PC-9 (cell line): ENCODE results near the gene FNIP2. TPM values are rescaled to one million over a fixed set of nuclear protein-coding genes. Genes with fewer than 3 reads are reported as not detected.

Source experiments
- BruUV-seq: library from RNA; stranded (reverse); fragments of 400-500 nt; replicated peaks from 2 replicates; lab custom pipeline; 2021; lab: Mats Ljungman, UMichigan
- CTCF ChIA-PET: fragments of 300-600 bp; sonication (Branson Sonifier 250); formaldehyde crosslinking; loops from one replicate; lab custom pipeline; 2022; ENCODE audit warnings: antibody characterized with exemption; lab: Charles Lee
- POLR2A ChIA-PET: fragments of 300-600 bp; sonication (Branson Sonifier 250); formaldehyde crosslinking; loops from one replicate; lab custom pipeline; 2022; ENCODE audit warnings: antibody characterized with exemption; ENCODE audit not compliant: unreplicated experiment; lab: Charles Lee
- DNase-seq, 2 experiments: peaks; one replicate each; pipeline versions ENCODE4 v3.0.0 to v3.0.0-alpha.2; 2015 to 2022; ENCODE audit warnings: mixed read lengths in 1 of 2
- H2AFZ ChIP-seq: fragments of 200-600 bp; sonication (generic); 2 replicates; pipeline ENCODE4 v1.8.1; 2017; ENCODE audit warnings: antibody characterized with exemption
- H3F3A ChIP-seq: fragments of 200-600 bp; sonication (generic); 2 replicates; pipeline ENCODE4 v1.8.1; 2017; ENCODE audit warnings: antibody characterized with exemption, mild to moderate bottlenecking, low read depth; ENCODE audit not compliant: insufficient read depth
- H3K27ac ChIP-seq: fragments of 200-600 bp; sonication (generic); 2 replicates; pipeline ENCODE4 v1.6.1; 2016; ENCODE audit warnings: mixed run types
- H3K27me3 ChIP-seq: fragments of 200-600 bp; sonication (generic); 2 replicates; pipeline ENCODE4 v1.6.1; 2016; ENCODE audit warnings: low read depth, mixed run types; ENCODE audit not compliant: insufficient read depth
- H3K36me3 ChIP-seq: fragments of 200-600 bp; sonication (generic); 2 replicates; pipeline ENCODE4 v1.6.1; 2016; ENCODE audit warnings: low read depth, mixed run types
- H3K4me1 ChIP-seq: fragments of 200-600 bp; sonication (generic); replicated peaks from 2 replicates; pipeline ENCODE4 v1.6.1; 2016; ENCODE audit warnings: mixed run types; ENCODE audit not compliant: insufficient read depth
- H3K4me2 ChIP-seq: fragments of 200-600 bp; sonication (generic); 2 replicates; pipeline ENCODE4 v1.6.1; 2017; ENCODE audit warnings: mixed run types
- H3K4me3 ChIP-seq: fragments of 200-600 bp; sonication (generic); 2 replicates; pipeline ENCODE4 v1.6.1; 2016; ENCODE audit warnings: mixed run types
- H3K79me2 ChIP-seq: fragments of 200-600 bp; sonication (generic); 2 replicates; pipeline ENCODE4 v1.6.1; 2017; ENCODE audit warnings: low read depth, mixed run types
- H3K9me2 ChIP-seq: fragments of 200-600 bp; sonication (generic); 2 replicates; pipeline ENCODE4 v1.8.1; 2017; ENCODE audit warnings: mild to moderate bottlenecking; ENCODE audit not compliant: insufficient read depth
- H3K9me3 ChIP-seq: fragments of 200-600 bp; sonication (generic); 2 replicates; pipeline ENCODE4 v1.8.1; 2016; ENCODE audit warnings: low read depth; ENCODE audit not compliant: insufficient read depth
- H4K20me1 ChIP-seq: fragments of 200-600 bp; sonication (generic); 2 replicates; pipeline ENCODE4 v1.8.1; 2017; ENCODE audit not compliant: insufficient read depth
- CTCF ChIP-seq: fragments of 200-600 bp; sonication (generic); conservative IDR thresholded peaks from 2 replicates; pipeline ENCODE4 v1.6.1; 2017; ENCODE audit warnings: mixed run types, antibody characterized with exemption, mild to moderate bottlenecking, moderate library complexity
- EZH2 ChIP-seq: fragments of 200-600 bp; sonication (generic); IDR thresholded peaks from 2 replicates; pipeline ENCODE4 v1.8.0; 2017; ENCODE audit warnings: antibody characterized with exemption, low read depth
- intact Hi-C: fragments of 100-400 bp; cut with micrococcal nuclease; formaldehyde crosslinking; loops from one replicate; pipeline ENCODE4 v1.10.0; 2022; ENCODE audit not compliant: unreplicated experiment
- total RNA-seq: library from RNA; stranded (reverse); gene quantifications from 2 replicates; pipeline ENCODE4 v1.2.3, GENCODE V29; 2021

Gene FNIP2
- total RNA-seq, 1 experiment from 2014 or later = 2.5 TPM

GRCh38 chr4:158836002-158836369 is 67.2 kb downstream of the FNIP2 start:
- H4K20me1 ChIP-seq = no peaks in the 10 kb centered on the region
- no TSS peak for BruUV-seq

GRCh38 chr4:158836828-158837449 is 68.1 kb downstream of the FNIP2 start:
- Histone ChIP-seq H3K27me3 (no peaks in the 10 kb centered on the region), H3K36me3 (no peaks in the 10 kb centered on the region), H2AFZ (no peak overlapping the region), H3F3A (no peaks in the 10 kb centered on the region), H3K4me3 (no peak overlapping the region), H3K27ac (no peak overlapping the region), H4K20me1 (no peaks in the 10 kb centered on the region), H3K9me3 (no peaks in the 10 kb centered on the region), H3K4me1 (no peaks in the 10 kb centered on the region), H3K4me2 (no peak overlapping the region), H3K79me2 (no peaks in the 10 kb centered on the region), H3K9me2 (no peaks in the 10 kb centered on the region)
- no TSS peak for BruUV-seq
- ChIA-PET POLR2A (no interaction called here), CTCF (no interaction called here)
- intact Hi-C loops = no loop called here
- TF ChIP-seq CTCF (no peak), EZH2 (no peak)
- no peak for DNase-seq

More at GRCh38 chr4:158836002-158836369, 67.2 kb downstream of the FNIP2 start:
- Histone ChIP-seq H3K36me3 (no peaks in the 10 kb centered on the region), H3K4me1 (no peaks in the 10 kb centered on the region), H3K27ac (no peak overlapping the region), H2AFZ (no peak overlapping the region), H3K4me2 (no peak overlapping the region), H3F3A (no peaks in the 10 kb centered on the region), H3K4me3 (no peak overlapping the region), H3K9me2 (no peaks in the 10 kb centered on the region), H3K27me3 (no peaks in the 10 kb centered on the region), H3K9me3 (no peaks in the 10 kb centered on the region), H3K79me2 (no peaks in the 10 kb centered on the region)
- CTCF ChIA-PET = no interaction called here
- TF ChIP-seq CTCF = no peak
- TF ChIP-seq EZH2 = no peak
- POLR2A ChIA-PET = no interaction called here
- intact Hi-C loops = no loop called here
- DNase-seq = no peak

GRCh38 chr4:158837527-158838141 is 68.8 kb downstream of the FNIP2 start:
- Histone ChIP-seq H3K27me3 (no peaks in the 10 kb centered on the region), H3F3A (no peaks in the 10 kb centered on the region), H4K20me1 (no peaks in the 10 kb centered on the region), H3K79me2 (no peaks in the 10 kb centered on the region), H3K36me3 (no peaks in the 10 kb centered on the region), H3K9me3 (no peaks in the 10 kb centered on the region), H2AFZ (no peak overlapping the region), H3K4me1 (no peaks in the 10 kb centered on the region), H3K4me3 (no peak overlapping the region), H3K9me2 (no peaks in the 10 kb centered on the region), H3K27ac (no peak overlapping the region), H3K4me2 (no peak overlapping the region)
- POLR2A ChIA-PET = no interaction called here
- TF ChIP-seq EZH2 = no peak
- no peak for DNase-seq
- intact Hi-C loops = no loop called here
- CTCF ChIA-PET = no interaction called here
- no TSS peak for BruUV-seq
